CD4-positive, alpha-beta T cell treated with Interleukin-10 for 1 hour (primary cell): ENCODE data around the gene WNK1.

Source experiments
- DNase-seq: peaks from one replicate; pipeline ENCODE4 v3.0.0-alpha.2; 2020

WNK1 gene

GRCh38 chr12:958588-959123 lies 206.3 kb downstream of the WNK1 start:
- no peak for DNase-seq
